Measurements from ENCODE around the gene IL4I1.

Gene IL4I1

DNA sequence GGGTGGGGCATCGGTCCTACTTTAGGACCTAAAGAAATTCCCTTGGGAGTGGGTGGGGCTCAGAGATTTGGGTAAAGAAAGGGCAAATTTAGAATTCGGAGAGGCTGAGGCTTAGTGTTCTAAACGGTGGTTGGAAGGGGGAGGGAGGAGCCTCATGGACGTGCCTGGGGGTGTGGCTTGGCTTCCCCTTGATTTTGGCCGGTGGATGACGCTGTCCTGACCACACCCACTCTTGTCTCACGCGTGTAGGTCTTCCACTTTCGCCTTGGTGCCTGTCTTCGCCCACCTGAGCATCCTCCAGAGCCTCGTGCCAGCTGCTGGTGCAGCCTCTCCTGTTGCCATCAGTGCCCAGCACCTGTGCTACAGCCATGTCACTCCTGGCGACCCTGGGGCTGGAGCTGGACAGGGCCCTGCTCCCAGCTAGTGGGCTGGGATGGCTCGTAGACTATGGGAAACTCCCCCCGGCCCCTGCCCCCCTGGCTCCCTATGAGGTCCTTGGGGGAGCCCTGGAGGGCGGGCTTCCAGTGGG lies 33.9 kb upstream of the IL4I1 start:
- no peak overlapping the region for H3K4me3 ChIP-seq (IDR thresholded peaks at IDR 0.05; ENCODE audit: insufficient read depth, low read depth, low read length)
- H3K36me3 ChIP-seq (ENCODE audit: insufficient read depth): peaks cover 12% of the 10 kb centered on the region; the same call in 1 of the 2 replicates
- H4K20me1 ChIP-seq (ENCODE audit: insufficient read depth): peaks cover 3% of the 10 kb centered on the region; the same call in 1 of the 2 replicates
- TF ChIP-seq, protein P1, sequence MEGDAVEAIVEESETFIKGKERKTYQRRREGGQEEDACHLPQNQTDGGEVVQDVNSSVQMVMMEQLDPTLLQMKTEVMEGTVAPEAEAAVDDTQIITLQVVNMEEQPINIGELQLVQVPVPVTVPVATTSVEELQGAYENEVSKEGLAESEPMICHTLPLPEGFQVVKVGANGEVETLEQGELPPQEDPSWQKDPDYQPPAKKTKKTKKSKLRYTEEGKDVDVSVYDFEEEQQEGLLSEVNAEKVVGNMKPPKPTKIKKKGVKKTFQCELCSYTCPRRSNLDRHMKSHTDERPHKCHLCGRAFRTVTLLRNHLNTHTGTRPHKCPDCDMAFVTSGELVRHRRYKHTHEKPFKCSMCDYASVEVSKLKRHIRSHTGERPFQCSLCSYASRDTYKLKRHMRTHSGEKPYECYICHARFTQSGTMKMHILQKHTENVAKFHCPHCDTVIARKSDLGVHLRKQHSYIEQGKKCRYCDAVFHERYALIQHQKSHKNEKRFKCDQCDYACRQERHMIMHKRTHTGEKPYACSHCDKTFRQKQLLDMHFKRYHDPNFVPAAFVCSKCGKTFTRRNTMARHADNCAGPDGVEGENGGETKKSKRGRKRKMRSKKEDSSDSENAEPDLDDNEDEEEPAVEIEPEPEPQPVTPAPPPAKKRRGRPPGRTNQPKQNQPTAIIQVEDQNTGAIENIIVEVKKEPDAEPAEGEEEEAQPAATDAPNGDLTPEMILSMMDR (conservative IDR thresholded peaks at IDR 0.05; ENCODE audit: low read depth, low read length): no peak
- peaks cover 28% of the 10 kb centered on the region for H3K4me1 ChIP-seq (ENCODE audit: low read depth, poor library complexity, severe bottlenecking)
- no peak overlapping the region for H3K27ac ChIP-seq
- peak overlapping the region; percentile 44 for H3K4me2 ChIP-seq
- H3K27me3 ChIP-seq (ENCODE audit: insufficient read depth, low read depth): no peaks in the 10 kb centered on the region
- H3K9ac ChIP-seq: no peak overlapping the region
- H2AFZ ChIP-seq (ENCODE audit: low read depth): no peak overlapping the region
- H3K79me2 ChIP-seq (ENCODE audit: insufficient read depth, low read depth): peaks cover 60% of the 10 kb centered on the region

DNA sequence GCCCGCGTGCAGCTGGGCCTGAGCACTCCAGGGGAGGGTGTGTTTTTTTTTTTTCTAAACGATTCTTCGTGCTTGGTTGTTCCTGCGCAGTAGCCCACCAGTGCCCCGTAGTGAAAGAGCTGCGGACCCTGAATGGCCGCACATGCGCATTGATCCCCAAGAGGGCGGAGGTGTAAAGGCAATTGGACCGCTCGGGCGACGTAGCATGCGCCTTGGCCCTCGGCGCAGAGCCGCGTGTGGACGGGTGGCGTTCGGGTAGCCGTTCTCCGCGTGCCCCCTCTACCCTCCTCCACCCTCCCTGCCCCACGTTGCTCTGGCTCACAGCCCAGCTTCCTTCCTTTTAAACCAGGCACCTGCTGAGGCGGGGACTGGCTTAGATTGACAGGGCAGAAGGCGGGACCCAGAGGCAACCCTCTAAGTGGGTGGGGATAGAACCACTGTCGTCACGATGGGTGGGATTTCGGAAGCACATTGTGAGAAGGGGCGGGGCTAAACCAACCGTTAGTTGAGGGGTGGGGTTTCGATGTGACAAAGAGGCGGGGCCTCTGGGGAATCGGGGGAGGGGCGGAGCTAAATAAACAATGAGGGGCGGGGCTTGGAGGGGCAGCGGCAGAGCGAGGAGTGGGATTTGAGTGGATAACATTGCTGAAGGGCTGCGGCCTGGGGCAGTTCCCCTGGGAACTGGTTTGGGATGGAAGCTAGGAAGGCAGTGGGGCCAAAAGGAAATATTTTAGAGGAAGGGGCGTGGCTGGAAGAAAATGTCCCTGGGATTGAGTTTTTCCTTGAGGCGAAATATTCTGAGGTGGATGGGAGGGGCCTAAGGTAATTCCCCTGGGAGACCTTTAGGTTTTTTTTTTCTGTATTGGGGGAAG lies 33.2 kb upstream of the IL4I1 start:
- Histone ChIP-seq H3K27me3 (ENCODE audit: insufficient read depth, low read depth) (no peaks in the 10 kb centered on the region), H3K4me3 (IDR thresholded peaks at IDR 0.05; ENCODE audit: insufficient read depth, low read depth, low read length) (no peak overlapping the region), H4K20me1 (ENCODE audit: insufficient read depth) (peaks cover 3% of the 10 kb centered on the region; the same call in 1 of the 2 replicates), H3K4me2 (peak overlapping the region; percentile 53), H3K79me2 (ENCODE audit: insufficient read depth, low read depth) (peaks cover 67% of the 10 kb centered on the region), H3K36me3 (ENCODE audit: insufficient read depth) (peaks cover 12% of the 10 kb centered on the region; the same call in 1 of the 2 replicates), H3K27ac (peak overlapping the region; percentile 98), H3K9ac (peak overlapping the region; percentile 99), H2AFZ (ENCODE audit: low read depth) (peak overlapping the region; percentile 43; the same call in 1 of the 2 replicates), H3K4me1 (ENCODE audit: low read depth, poor library complexity, severe bottlenecking) (peaks cover 35% of the 10 kb centered on the region)
- TF ChIP-seq, protein P1 (conservative IDR thresholded peaks at IDR 0.05; ENCODE audit: low read depth, low read length): 0 out of 2 replicates have a peak, but pooled peaks have one; percentile 13

DNA sequence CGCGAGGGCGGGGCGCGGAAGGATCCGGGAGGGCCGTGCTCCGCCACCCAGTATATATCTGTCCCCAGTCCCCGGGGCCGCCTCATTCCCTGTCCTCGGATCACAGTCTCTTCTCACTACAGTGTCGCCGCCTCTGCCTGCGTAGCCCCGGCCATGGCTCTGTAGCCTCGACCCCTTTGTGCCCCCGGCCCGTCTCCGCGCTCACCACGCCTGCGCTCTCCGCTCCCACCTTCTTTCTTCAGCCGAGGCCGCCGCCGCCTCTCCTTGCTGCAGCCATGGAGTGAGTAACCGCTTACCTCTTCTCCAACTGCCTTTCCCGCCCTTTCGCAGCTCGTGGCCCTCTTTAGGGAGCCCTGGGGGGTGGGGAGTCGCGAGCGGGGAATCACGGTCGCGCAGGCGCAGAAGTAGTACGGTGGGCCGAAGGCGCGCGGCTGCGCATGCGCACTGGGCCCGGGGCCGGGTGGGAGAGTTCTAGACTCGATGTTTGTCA lies 32.5 kb upstream of the IL4I1 start, which contains the start of the genes ATF5 and NUP62:
ATF5 (plus strand) TSS at position 85 of the 490 bp plus-strand sequence. CDS start 1,646 bp downstream, outside the sequence.
NUP62 (minus strand) TSS at position 384 of the 490 bp plus-strand sequence. CDS start 19,697 bp downstream, outside the sequence.
- TF ChIP-seq, protein P1 (conservative IDR thresholded peaks at IDR 0.05; ENCODE audit: low read depth, low read length): no peak
- peak within 1 kb of the TSS; percentile 31 for H3K4me3 ChIP-seq (IDR thresholded peaks at IDR 0.05; ENCODE audit: insufficient read depth, low read depth, low read length)
- peak within 1 kb of the TSS; percentile 53 for H3K4me2 ChIP-seq
- H2AFZ ChIP-seq (ENCODE audit: low read depth): peak within 1 kb of the TSS; percentile 43; the same call in 1 of the 2 replicates
- no peaks in the 10 kb centered on the region for H3K27me3 ChIP-seq (ENCODE audit: insufficient read depth, low read depth)
- H3K4me1 ChIP-seq (ENCODE audit: low read depth, poor library complexity, severe bottlenecking): peaks cover 42% of the 10 kb centered on the region
- H3K79me2 ChIP-seq (ENCODE audit: insufficient read depth, low read depth): peaks cover 74% of the 10 kb centered on the region
- peak within 1 kb of the TSS; percentile 98 for H3K27ac ChIP-seq
- H3K9ac ChIP-seq: peak within 1 kb of the TSS; percentile 99
- peaks cover 12% of the 10 kb centered on the region; the same call in 1 of the 2 replicates for H3K36me3 ChIP-seq (ENCODE audit: insufficient read depth)
- H4K20me1 ChIP-seq (ENCODE audit: insufficient read depth): peaks cover 3% of the 10 kb centered on the region; the same call in 1 of the 2 replicates

DNA sequence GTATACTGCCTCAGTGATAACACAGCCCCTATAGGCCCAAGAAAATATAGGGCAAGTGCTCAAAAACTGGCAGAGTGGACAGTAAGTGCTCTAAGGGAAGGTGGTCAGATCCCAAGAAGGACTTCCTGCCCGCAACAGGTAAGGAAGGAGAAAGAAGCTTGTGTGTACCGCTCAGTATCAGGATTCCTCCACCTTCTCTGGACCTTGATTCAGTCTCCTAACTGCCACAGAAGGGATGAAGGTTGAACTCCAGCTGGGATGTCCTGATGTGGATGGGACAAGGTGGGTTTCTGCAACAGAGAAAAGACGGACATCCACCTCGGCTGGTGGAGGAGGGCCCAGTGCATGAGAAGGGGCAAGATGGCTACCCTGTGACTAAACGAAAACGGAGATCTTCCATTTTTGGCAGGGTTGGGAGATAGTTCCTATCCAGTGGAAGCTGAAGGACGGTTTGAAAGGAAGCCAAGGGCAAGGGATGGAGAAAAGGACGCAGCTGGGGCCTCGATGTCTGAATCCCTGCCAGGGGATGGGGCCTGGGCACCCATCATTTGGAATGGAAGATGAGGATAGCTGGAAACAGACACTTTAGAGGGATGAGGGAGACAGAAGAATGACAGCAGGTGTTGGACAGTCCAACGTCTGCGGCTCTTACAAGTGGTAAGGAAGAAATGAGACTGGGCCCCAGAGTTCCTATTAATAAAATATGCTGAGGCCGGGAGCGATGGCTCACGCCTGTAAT lies 31.0 kb upstream of the IL4I1 start:
- H3K9ac ChIP-seq: no peak overlapping the region; the same call in 1 of the 2 replicates

More for the DNA sequence above, 31.0 kb upstream of the IL4I1 start:
- peaks cover 3% of the 10 kb centered on the region; the same call in 1 of the 2 replicates for H4K20me1 ChIP-seq (ENCODE audit: insufficient read depth)
- peaks cover 57% of the 10 kb centered on the region for H3K4me1 ChIP-seq (ENCODE audit: low read depth, poor library complexity, severe bottlenecking)
- H3K36me3 ChIP-seq (ENCODE audit: insufficient read depth): peaks cover 18% of the 10 kb centered on the region; the same call in 1 of the 2 replicates
- H3K79me2 ChIP-seq (ENCODE audit: insufficient read depth, low read depth): peaks cover 89% of the 10 kb centered on the region
- no peak overlapping the region for H2AFZ ChIP-seq (ENCODE audit: low read depth)
- TF ChIP-seq, protein P1 (conservative IDR thresholded peaks at IDR 0.05; ENCODE audit: low read depth, low read length): no peak
- H3K4me3 ChIP-seq (IDR thresholded peaks at IDR 0.05; ENCODE audit: insufficient read depth, low read depth, low read length): no peak overlapping the region
- H3K27me3 ChIP-seq (ENCODE audit: insufficient read depth, low read depth): no peaks in the 10 kb centered on the region
- H3K4me2 ChIP-seq: peak overlapping the region; percentile 53
- H3K27ac ChIP-seq: peak overlapping the region; percentile 98; the same call in 1 of the 2 replicates

Measured in KMS-11 (cell line).